Brain microvascular endothelial cell (primary cell): ENCODE data around the gene CHST13.

ENCODE experiments used
- DNase-seq: peaks from one replicate; pipeline ENCODE4 v3.0.0-alpha.2; 2020
- H3K27ac ChIP-seq: fragments of 250-450 bp; sonication (Bioruptor Pico); 2 replicates; pipeline ENCODE4 v1.5.1; 2020; ENCODE audit warnings: mild to moderate bottlenecking, moderate library complexity
- H3K27me3 ChIP-seq: fragments of 250-450 bp; sonication (Bioruptor Pico); replicated peaks from 2 replicates; pipeline ENCODE4 v1.5.1; 2020; ENCODE audit warnings: mild to moderate bottlenecking
- H3K36me3 ChIP-seq: fragments of 250-450 bp; sonication (Bioruptor Pico); replicated peaks from 2 replicates; pipeline ENCODE4 v1.5.1; 2020; ENCODE audit warnings: mild to moderate bottlenecking
- H3K4me3 ChIP-seq: 2 replicates; pipeline ENCODE4 v1.5.1; 2011; ENCODE audit warnings: low read depth, mild to moderate bottlenecking, control low read depth, low read length, moderate library complexity
- CTCF ChIP-seq: IDR thresholded peaks from 2 replicates; pipeline ENCODE4 v1.5.1; 2011; ENCODE audit warnings: low read depth, mild to moderate bottlenecking, moderate library complexity, low read length, control low read depth, inconsistent platforms; ENCODE audit errors: missing control alignments
- in situ Hi-C: cut with HindIII; loops from 2 replicates; pipeline ENCODE4 v1.10.0; 2017; ENCODE audit warnings: low sequenced_read_pairs, low pct_ligation_motif_present

Gene CHST13

GRCh38 chr3:126537116-126537729, 13.3 kb downstream of the CHST13 start:
- TF ChIP-seq CTCF, result no peak
- Histone ChIP-seq H3K36me3 (no peaks in the 10 kb centered on the region), H3K27me3 (peaks cover 11% of the 10 kb centered on the region), H3K27ac (no peak overlapping the region), H3K4me3 (no peak overlapping the region)
- in situ Hi-C loops, result no loop called here
- DNase-seq, result no peak

- no peak for DNase-seq
- in situ Hi-C loops, result no loop called here
- Histone ChIP-seq H3K27ac (no peak overlapping the region), H3K36me3 (no peaks in the 10 kb centered on the region), H3K4me3 (no peak overlapping the region), H3K27me3 (peaks cover 11% of the 10 kb centered on the region)
- no peak for TF ChIP-seq CTCF
Observed at GRCh38 chr3:126537730-126538281, 13.9 kb downstream of the CHST13 start.

- DNase-seq, result no peak
- Histone ChIP-seq H3K27ac (no peak overlapping the region), H3K36me3 (no peaks in the 10 kb centered on the region), H3K4me3 (no peak overlapping the region), H3K27me3 (peaks cover 9% of the 10 kb centered on the region)
- no peak for TF ChIP-seq CTCF
- in situ Hi-C loops, result no loop called here
Observed at GRCh38 chr3:126538316-126538715, 14.4 kb downstream of the CHST13 start.

GRCh38 chr3:126538966-126539365, 15.0 kb downstream of the CHST13 start:
- Histone ChIP-seq H3K36me3 (no peaks in the 10 kb centered on the region), H3K4me3 (no peak overlapping the region), H3K27me3 (peaks cover 9% of the 10 kb centered on the region), H3K27ac (no peak overlapping the region)
- DNase-seq, result no peak
- in situ Hi-C loops, result no loop called here
- TF ChIP-seq CTCF, result no peak

GRCh38 chr3:126539558-126540250, 15.7 kb downstream of the CHST13 start:
- DNase-seq, result no peak
- Histone ChIP-seq H3K27me3 (peaks cover 9% of the 10 kb centered on the region), H3K4me3 (no peak overlapping the region), H3K36me3 (no peaks in the 10 kb centered on the region), H3K27ac (no peak overlapping the region)
- in situ Hi-C loops, result no loop called here
- TF ChIP-seq CTCF, result no peak
